Gastroesophageal sphincter (tissue), 4 donors: ENCODE data around the gene SLCO3A1. TPM values are rescaled to one million over a fixed set of nuclear protein-coding genes. Genes with fewer than 3 reads are reported as not detected.

Experiments
- ATAC-seq: fragments of 150-250 bp; one replicate; pipeline ENCODE4 v1.9.1; 2016; ENCODE audit warnings: mild to moderate bottlenecking, moderate library complexity
- H3K27ac ChIP-seq, 4 donors: fragments of 200-600 bp; sonication (generic) in 3 of 4; 1 replicate in 3 of 4; 2 replicates in 1 of 4; pipeline ENCODE4 v1.5.1; 2016 to 2019
- H3K27me3 ChIP-seq: fragments of 200-600 bp; sonication (generic); one replicate; pipeline ENCODE4 v1.5.1; 2019
- H3K36me3 ChIP-seq, 2 donors: fragments of 200-600 bp; sonication (generic); one replicate each; pipeline ENCODE4 v1.5.1; 2019; ENCODE audit warnings: control low read depth in 1 of 2
- H3K4me1 ChIP-seq, 3 donors: fragments of 200-600 bp; sonication (generic); 1 replicate in 2 of 3; 2 replicates in 1 of 3; pipeline ENCODE4 v1.5.1; 2016 to 2019; ENCODE audit warnings: control low read depth in 2 of 3
- H3K4me3 ChIP-seq, 2 donors: fragments of 200-600 bp; sonication (generic); one replicate each; pipeline ENCODE4 v1.5.1; 2019; ENCODE audit warnings: mild to moderate bottlenecking in 1 of 2, moderate library complexity in 1 of 2
- H3K9me3 ChIP-seq, 3 donors: fragments of 200-600 bp; sonication (generic); one replicate each; pipeline ENCODE4 v1.5.1; 2017 to 2019; ENCODE audit warnings: control low read depth in 2 of 3
- CTCF ChIP-seq, 4 experiments: fragments of 200-600 bp in 2 of 4; fragments of 450-650 bp in 2 of 4; sonication (generic) in 1 of 4; IDR thresholded peaks; one replicate each; pipeline ENCODE4 v1.5.1; 2017 to 2019; ENCODE audit warnings: antibody characterized with exemption in 4 of 4, mild to moderate bottlenecking in 2 of 4, moderate library complexity in 2 of 4
- EP300 ChIP-seq: sonication (generic); formaldehyde crosslinking; IDR thresholded peaks from one replicate; pipeline ENCODE4 v1.6.1; 2017; ENCODE audit warnings: antibody characterized with exemption, mild to moderate bottlenecking
- POLR2A ChIP-seq, 2 donors: fragments of 450-650 bp; IDR thresholded peaks; one replicate each; pipeline ENCODE4 v1.6.1; 2017; ENCODE audit warnings: antibody characterized with exemption in 2 of 2, mild to moderate bottlenecking in 2 of 2, moderate library complexity in 1 of 2
- POLR2AphosphoS5 ChIP-seq: sonication (generic); formaldehyde crosslinking; IDR thresholded peaks from one replicate; pipeline ENCODE4 v1.6.1; 2017; ENCODE audit warnings: antibody characterized with exemption
- WGBS, 2 donors: methylation state at CpG; one replicate each; pipeline ENCODE4 v1.1.5; 2018; ENCODE audit warnings: low coverage in 1 of 2; 5-methylcytosine and 5-hydroxymethylcytosine counted together
- total RNA-seq, 4 donors: library from RNA; depleted of rRNA; stranded (reverse); fragments of >200 nt; gene quantifications; one replicate each; pipeline ENCODE4 v1.1.0, GENCODE V29; 2016

SLCO3A1 gene
- total RNA-seq, 4 donors from 2014 or later = 10.1 to 14.4 (median 12.1) TPM

- H3K9me3 ChIP-seq = no peaks in the 10 kb centered on the region
- H3K36me3 ChIP-seq = no peaks in the 10 kb centered on the region
- no peaks in the 10 kb centered on the region for H3K27me3 ChIP-seq
- peak overlapping the region in 1 of 2 donors; percentile 25 for H3K4me3 ChIP-seq
- ATAC-seq = peak; percentile 95
- peak overlapping the region in 3 of 4 donors; percentile 40 to 74 (median 65) for H3K27ac ChIP-seq
- peaks cover 0 to 86% (median 45%) of the 10 kb centered on the region in 3 donors for H3K4me1 ChIP-seq
- TF ChIP-seq POLR2AphosphoS5 (peak; percentile 85), POLR2A (IDR thresholded peaks at IDR 0.05) (no peak), CTCF (IDR thresholded peaks at IDR 0.05) (no peak), EP300 (no peak)
- WGBS, 2 donors = 12 to 39% methylated on average over 6 to 7 of the region's 9 CpGs
Measured at GRCh38 chr15:91942720-91943394, 89.3 kb downstream of the SLCO3A1 start.

- Histone ChIP-seq H3K4me1 (peaks cover 0 to 89% (median 55%) of the 10 kb centered on the region in 3 donors), H3K4me3 (no peak overlapping the region), H3K27me3 (no peaks in the 10 kb centered on the region), H3K36me3 (no peaks in the 10 kb centered on the region), H3K9me3 (no peaks in the 10 kb centered on the region), H3K27ac (no peak overlapping the region)
- no peak for ATAC-seq
- TF ChIP-seq POLR2AphosphoS5 (no peak), CTCF (IDR thresholded peaks at IDR 0.05) (no peak)
- 40 to 54% methylated on average over 2 to 4 of the region's 6 CpGs for WGBS, 2 donors
Measured at GRCh38 chr15:91944331-91944730, 90.8 kb downstream of the SLCO3A1 start.

- H3K4me1 ChIP-seq = peaks cover 0 to 79% (median 52%) of the 10 kb centered on the region in 3 donors
Measured at GRCh38 chr15:91945385-91945784, 91.9 kb downstream of the SLCO3A1 start.

GRCh38 chr15:91946075-91946474 is 92.6 kb downstream of the SLCO3A1 start:
- WGBS, 2 donors = 70 to 100% methylated on average over 1 to 5 of the region's 6 CpGs
- ATAC-seq = no peak
- TF ChIP-seq CTCF (IDR thresholded peaks at IDR 0.05) = no peak
- TF ChIP-seq POLR2A (IDR thresholded peaks at IDR 0.05) = no peak
- no peak for TF ChIP-seq POLR2AphosphoS5
- TF ChIP-seq EP300 = no peak
- no peak overlapping the region for H3K4me3 ChIP-seq
- H3K27ac ChIP-seq = peak overlapping the region in 1 of 4 donors; percentile 5
- no peaks in the 10 kb centered on the region for H3K36me3 ChIP-seq
- H3K9me3 ChIP-seq = no peaks in the 10 kb centered on the region
- peaks cover 0 to 72% (median 54%) of the 10 kb centered on the region in 3 donors for H3K4me1 ChIP-seq
- no peaks in the 10 kb centered on the region for H3K27me3 ChIP-seq

More at GRCh38 chr15:91945385-91945784, 91.9 kb downstream of the SLCO3A1 start:
- ATAC-seq = no peak
- Histone ChIP-seq H3K36me3 (no peaks in the 10 kb centered on the region), H3K27ac (no peak overlapping the region), H3K27me3 (no peaks in the 10 kb centered on the region), H3K9me3 (no peaks in the 10 kb centered on the region), H3K4me3 (no peak overlapping the region)
- TF ChIP-seq POLR2A (IDR thresholded peaks at IDR 0.05) (no peak), CTCF (IDR thresholded peaks at IDR 0.05) (no peak), POLR2AphosphoS5 (no peak), EP300 (no peak)
- WGBS, 2 donors = 83 to 100% methylated on average over 4 to 6 of the region's 6 CpGs
